ENCODE results near the gene TNFAIP1. TPM values are rescaled to one million over a fixed set of nuclear protein-coding genes. Genes with fewer than 3 reads are reported as not detected.
A peak's percentile ranks its signal among the peaks of the same experiment; 100 is the strongest.

Gene TNFAIP1
- total RNA-seq, 1 donor from 2014 or later: 69.3 TPM

DNA sequence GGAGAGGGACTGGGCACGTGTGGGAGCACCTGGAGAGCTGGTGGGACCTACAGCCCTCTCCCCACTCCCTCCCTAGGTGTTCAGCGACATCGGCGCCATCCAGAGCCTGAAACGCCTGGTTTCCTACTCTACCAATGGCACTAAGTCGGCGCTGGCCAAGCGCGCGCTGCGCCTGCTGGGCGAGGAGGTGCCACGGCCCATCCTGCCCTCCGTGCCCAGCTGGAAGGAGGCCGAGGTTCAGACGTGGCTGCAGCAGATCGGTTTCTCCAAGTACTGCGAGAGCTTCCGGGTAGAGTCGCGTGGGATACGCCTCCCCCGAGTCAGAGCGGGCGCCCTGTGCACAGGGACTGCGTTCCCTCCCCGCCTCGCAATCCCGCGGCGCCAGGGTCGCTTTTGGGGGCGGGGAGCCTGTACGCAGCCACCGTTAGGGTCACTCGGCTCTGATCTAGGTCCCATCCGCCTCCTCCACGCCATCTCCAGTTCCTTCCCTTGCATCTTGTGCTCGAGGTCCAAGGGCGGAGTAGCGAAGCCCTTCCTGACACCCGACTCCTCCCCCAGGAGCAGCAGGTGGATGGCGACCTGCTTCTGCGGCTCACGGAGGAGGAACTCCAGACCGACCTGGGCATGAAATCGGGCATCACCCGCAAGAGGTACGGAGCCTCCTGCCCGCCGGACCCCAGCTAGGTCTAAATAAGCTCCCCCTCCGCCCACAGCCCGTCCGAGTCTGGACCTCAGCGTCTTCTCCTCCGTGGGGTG, 48.9 kb downstream of the TNFAIP1 start:
- no peak for DNase-seq (ENCODE audit: low read depth)
- H3K4me3 ChIP-seq (ENCODE audit: low read depth, low read length): peak overlapping the region; percentile 80
- no peak for TF ChIP-seq CTCF (conservative IDR thresholded peaks at IDR 0.05; ENCODE audit: low read depth, low read length)

DNA sequence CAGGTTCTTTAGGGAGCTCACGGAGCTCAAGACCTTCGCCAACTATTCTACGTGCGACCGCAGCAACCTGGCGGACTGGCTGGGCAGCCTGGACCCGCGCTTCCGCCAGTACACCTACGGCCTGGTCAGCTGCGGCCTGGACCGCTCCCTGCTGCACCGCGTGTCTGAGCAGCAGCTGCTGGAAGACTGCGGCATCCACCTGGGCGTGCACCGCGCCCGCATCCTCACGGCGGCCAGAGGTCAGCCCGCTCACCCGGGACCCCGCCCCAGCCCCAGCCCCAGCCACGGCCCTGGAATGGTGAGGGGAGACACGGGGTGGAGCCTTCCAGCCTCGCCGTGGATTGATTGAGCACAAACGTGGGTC, 49.5 kb downstream of the TNFAIP1 start:
- no peak for TF ChIP-seq CTCF (conservative IDR thresholded peaks at IDR 0.05; ENCODE audit: low read depth, low read length)
- peak overlapping the region; percentile 80 for H3K4me3 ChIP-seq (ENCODE audit: low read depth, low read length)
- no peak for DNase-seq (ENCODE audit: low read depth)

DNA sequence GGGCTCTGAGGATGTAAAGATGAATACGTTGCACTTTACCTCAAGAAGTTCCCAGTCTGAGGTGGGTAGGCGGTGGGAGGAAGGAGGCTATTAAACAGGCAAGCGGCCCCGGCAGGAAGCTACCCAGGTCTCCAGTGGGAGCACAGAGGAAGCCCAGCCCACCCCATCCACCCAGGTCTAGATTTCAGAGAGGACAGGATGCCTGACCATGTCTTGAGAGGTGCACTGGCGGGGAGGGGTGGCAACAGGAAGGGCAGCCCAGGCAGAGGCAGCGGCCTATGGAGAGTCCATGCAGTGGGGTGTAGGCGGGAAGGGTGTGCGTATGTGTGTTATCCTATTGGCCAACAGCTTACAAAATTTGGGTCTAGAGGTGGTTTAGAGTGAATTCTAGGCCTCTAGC, 49.8 kb downstream of the TNFAIP1 start:
- DNase-seq (ENCODE audit: low read depth): no peak
- peak overlapping the region; percentile 80 for H3K4me3 ChIP-seq (ENCODE audit: low read depth, low read length)
- TF ChIP-seq CTCF (conservative IDR thresholded peaks at IDR 0.05; ENCODE audit: low read depth, low read length): no peak

GRCh38 chr17:28386391-28386790, 50.8 kb downstream of the TNFAIP1 start:
- H3K4me3 ChIP-seq (ENCODE audit: low read depth, low read length): no peak overlapping the region
- TF ChIP-seq CTCF (conservative IDR thresholded peaks at IDR 0.05; ENCODE audit: low read depth, low read length): no peak
- no peak for DNase-seq (ENCODE audit: low read depth)

DNA sequence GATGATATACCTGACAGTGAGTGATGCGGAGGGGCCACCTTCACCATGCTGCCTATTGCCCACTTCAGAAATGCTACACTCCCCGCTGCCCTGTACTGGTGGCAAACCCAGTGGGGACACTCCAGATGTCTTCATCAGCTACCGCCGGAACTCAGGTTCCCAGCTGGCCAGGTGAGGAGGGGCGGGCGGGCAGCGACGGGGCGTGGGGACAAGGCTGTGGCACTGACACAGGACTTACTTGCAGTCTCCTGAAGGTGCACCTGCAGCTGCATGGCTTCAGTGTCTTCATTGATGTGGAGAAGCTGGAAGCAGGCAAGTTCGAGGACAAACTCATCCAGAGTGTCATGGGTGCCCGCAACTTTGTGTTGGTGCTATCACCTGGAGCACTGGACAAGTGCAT, 52.5 kb downstream of the TNFAIP1 start:
- DNase-seq (ENCODE audit: low read depth): no peak
- TF ChIP-seq CTCF (conservative IDR thresholded peaks at IDR 0.05; ENCODE audit: low read depth, low read length): no peak
- no peak overlapping the region for H3K4me3 ChIP-seq (ENCODE audit: low read depth, low read length)

- no peak overlapping the region for H3K4me3 ChIP-seq (ENCODE audit: low read depth, low read length)
- TF ChIP-seq CTCF (conservative IDR thresholded peaks at IDR 0.05; ENCODE audit: low read depth, low read length): no peak
- DNase-seq (ENCODE audit: low read depth): no peak
Observed at GRCh38 chr17:28390141-28390540, 54.6 kb downstream of the TNFAIP1 start.

DNA sequence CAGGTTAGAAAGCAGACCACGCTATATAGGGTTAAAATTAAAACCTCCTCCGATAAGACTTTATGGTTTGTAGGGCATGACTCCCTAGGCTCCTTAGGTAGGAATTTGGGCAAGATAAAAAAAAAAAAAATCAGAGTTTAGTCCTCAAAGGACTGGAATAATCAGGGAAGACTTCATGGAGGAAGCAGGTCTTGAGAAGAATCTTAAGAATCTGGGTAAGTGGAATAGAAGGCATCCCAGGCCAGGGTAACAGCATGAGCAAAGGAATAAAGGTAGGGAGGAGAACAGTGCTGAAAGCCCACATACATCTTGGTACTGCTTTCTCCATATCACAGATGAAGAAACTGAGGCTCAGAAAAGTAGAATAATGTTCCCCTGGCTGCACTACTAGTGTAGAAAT, 55.0 kb downstream of the TNFAIP1 start:
- no peak overlapping the region for H3K4me3 ChIP-seq (ENCODE audit: low read depth, low read length)
- TF ChIP-seq CTCF (conservative IDR thresholded peaks at IDR 0.05; ENCODE audit: low read depth, low read length): no peak
- DNase-seq (ENCODE audit: low read depth): no peak

Data from epithelial cell of proximal tubule (primary cell).